ENCODE data around the gene VPS11.

The VPS11 gene

GRCh38 chr11:119108857-119109221, 41.2 kb downstream of the VPS11 start:
- Histone ChIP-seq H3K27ac (ENCODE audit: low read depth, low read length) (no peak overlapping the region), H3K9me3 (ENCODE audit: control insufficient read depth in 1 of 2, low read length in 2 of 2) (no peaks in the 10 kb centered on the region), H3K36me3 (ENCODE audit: control insufficient read depth in 1 of 2, insufficient read depth in 2 of 2, low read length in 2 of 2) (peaks cover 26 to 35% of the 10 kb centered on the region in 2 donors), H3K9ac (ENCODE audit: low read depth in 1 of 2, low read length in 2 of 2) (peak overlapping the region in 1 of 2 donors; percentile 69), H3K27me3 (ENCODE audit: control insufficient read depth in 1 of 2, insufficient read depth in 2 of 2, low read length in 2 of 2) (no peaks in the 10 kb centered on the region), H3K4me1 (ENCODE audit: control insufficient read depth in 1 of 2, insufficient read depth in 2 of 2, low read length in 2 of 2) (peaks cover 23 to 36% of the 10 kb centered on the region in 2 donors), H3K4me3 (ENCODE audit: low read depth in 1 of 2, low read length in 2 of 2) (peak overlapping the region; percentile 75 to 94)

- Histone ChIP-seq H3K36me3 (ENCODE audit: control insufficient read depth in 1 of 2, insufficient read depth in 2 of 2, low read length in 2 of 2) (peaks cover 31 to 45% of the 10 kb centered on the region in 2 donors), H3K27ac (ENCODE audit: low read depth, low read length) (no peak overlapping the region), H3K27me3 (ENCODE audit: control insufficient read depth in 1 of 2, insufficient read depth in 2 of 2, low read length in 2 of 2) (no peaks in the 10 kb centered on the region), H3K9me3 (ENCODE audit: control insufficient read depth in 1 of 2, low read length in 2 of 2) (no peaks in the 10 kb centered on the region), H3K9ac (ENCODE audit: low read depth in 1 of 2, low read length in 2 of 2) (no peak overlapping the region), H3K4me1 (ENCODE audit: control insufficient read depth in 1 of 2, insufficient read depth in 2 of 2, low read length in 2 of 2) (peaks cover 23 to 36% of the 10 kb centered on the region in 2 donors), H3K4me3 (ENCODE audit: low read depth in 1 of 2, low read length in 2 of 2) (no peak overlapping the region)
Observed at GRCh38 chr11:119109843-119110242, 42.2 kb downstream of the VPS11 start.

GRCh38 chr11:119110439-119110838, 42.8 kb downstream of the VPS11 start:
- Histone ChIP-seq H3K36me3 (ENCODE audit: control insufficient read depth in 1 of 2, insufficient read depth in 2 of 2, low read length in 2 of 2) (peaks cover 32 to 48% of the 10 kb centered on the region in 2 donors), H3K27ac (ENCODE audit: low read depth, low read length) (no peak overlapping the region), H3K9me3 (ENCODE audit: control insufficient read depth in 1 of 2, low read length in 2 of 2) (no peaks in the 10 kb centered on the region)

GRCh38 chr11:119111361-119111925, 43.8 kb downstream of the VPS11 start:
- peaks cover 20 to 32% of the 10 kb centered on the region in 2 donors for H3K4me1 ChIP-seq (ENCODE audit: control insufficient read depth in 1 of 2, insufficient read depth in 2 of 2, low read length in 2 of 2)
- no peaks in the 10 kb centered on the region for H3K9me3 ChIP-seq (ENCODE audit: control insufficient read depth in 1 of 2, low read length in 2 of 2)

More at GRCh38 chr11:119110439-119110838, 42.8 kb downstream of the VPS11 start:
- H3K27me3 ChIP-seq (ENCODE audit: control insufficient read depth in 1 of 2, insufficient read depth in 2 of 2, low read length in 2 of 2), result no peaks in the 10 kb centered on the region
- no peak overlapping the region for H3K9ac ChIP-seq (ENCODE audit: low read depth in 1 of 2, low read length in 2 of 2)
- H3K4me1 ChIP-seq (ENCODE audit: control insufficient read depth in 1 of 2, insufficient read depth in 2 of 2, low read length in 2 of 2), result peaks cover 23 to 36% of the 10 kb centered on the region in 2 donors
- no peak overlapping the region for H3K4me3 ChIP-seq (ENCODE audit: low read depth in 1 of 2, low read length in 2 of 2)

GRCh38 chr11:119112314-119113020, 44.8 kb downstream of the VPS11 start:
- Histone ChIP-seq H3K27me3 (ENCODE audit: control insufficient read depth in 1 of 2, insufficient read depth in 2 of 2, low read length in 2 of 2) (no peaks in the 10 kb centered on the region), H3K4me1 (ENCODE audit: control insufficient read depth in 1 of 2, insufficient read depth in 2 of 2, low read length in 2 of 2) (peaks cover 15 to 27% of the 10 kb centered on the region in 2 donors), H3K9me3 (ENCODE audit: control insufficient read depth in 1 of 2, low read length in 2 of 2) (no peaks in the 10 kb centered on the region), H3K4me3 (ENCODE audit: low read depth in 1 of 2, low read length in 2 of 2) (no peak overlapping the region), H3K9ac (ENCODE audit: low read depth in 1 of 2, low read length in 2 of 2) (no peak overlapping the region), H3K36me3 (ENCODE audit: control insufficient read depth in 1 of 2, insufficient read depth in 2 of 2, low read length in 2 of 2) (peaks cover 39 to 67% of the 10 kb centered on the region in 2 donors), H3K27ac (ENCODE audit: low read depth, low read length) (no peak overlapping the region)

More at GRCh38 chr11:119111361-119111925, 43.8 kb downstream of the VPS11 start:
- Histone ChIP-seq H3K36me3 (ENCODE audit: control insufficient read depth in 1 of 2, insufficient read depth in 2 of 2, low read length in 2 of 2) (peaks cover 34 to 57% of the 10 kb centered on the region in 2 donors), H3K27me3 (ENCODE audit: control insufficient read depth in 1 of 2, insufficient read depth in 2 of 2, low read length in 2 of 2) (no peaks in the 10 kb centered on the region), H3K9ac (ENCODE audit: low read depth in 1 of 2, low read length in 2 of 2) (no peak overlapping the region), H3K4me3 (ENCODE audit: low read depth in 1 of 2, low read length in 2 of 2) (no peak overlapping the region), H3K27ac (ENCODE audit: low read depth, low read length) (no peak overlapping the region)

GRCh38 chr11:119113716-119114115, 46.1 kb downstream of the VPS11 start:
- Histone ChIP-seq H3K36me3 (ENCODE audit: control insufficient read depth in 1 of 2, insufficient read depth in 2 of 2, low read length in 2 of 2) (peaks cover 40 to 71% of the 10 kb centered on the region in 2 donors), H3K27ac (ENCODE audit: low read depth, low read length) (no peak overlapping the region), H3K9me3 (ENCODE audit: control insufficient read depth in 1 of 2, low read length in 2 of 2) (no peaks in the 10 kb centered on the region), H3K4me3 (ENCODE audit: low read depth in 1 of 2, low read length in 2 of 2) (no peak overlapping the region), H3K27me3 (ENCODE audit: control insufficient read depth in 1 of 2, insufficient read depth in 2 of 2, low read length in 2 of 2) (no peaks in the 10 kb centered on the region), H3K4me1 (ENCODE audit: control insufficient read depth in 1 of 2, insufficient read depth in 2 of 2, low read length in 2 of 2) (peaks cover 9 to 19% of the 10 kb centered on the region in 2 donors), H3K9ac (ENCODE audit: low read depth in 1 of 2, low read length in 2 of 2) (no peak overlapping the region)

GRCh38 chr11:119114351-119114750, 46.7 kb downstream of the VPS11 start:
- Histone ChIP-seq H3K27ac (ENCODE audit: low read depth, low read length) (no peak overlapping the region), H3K27me3 (ENCODE audit: control insufficient read depth in 1 of 2, insufficient read depth in 2 of 2, low read length in 2 of 2) (no peaks in the 10 kb centered on the region), H3K9me3 (ENCODE audit: control insufficient read depth in 1 of 2, low read length in 2 of 2) (no peaks in the 10 kb centered on the region), H3K36me3 (ENCODE audit: control insufficient read depth in 1 of 2, insufficient read depth in 2 of 2, low read length in 2 of 2) (peaks cover 40 to 71% of the 10 kb centered on the region in 2 donors), H3K4me3 (ENCODE audit: low read depth in 1 of 2, low read length in 2 of 2) (no peak overlapping the region), H3K9ac (ENCODE audit: low read depth in 1 of 2, low read length in 2 of 2) (no peak overlapping the region), H3K4me1 (ENCODE audit: control insufficient read depth in 1 of 2, insufficient read depth in 2 of 2, low read length in 2 of 2) (peaks cover 2 to 13% of the 10 kb centered on the region in 2 donors)

GRCh38 chr11:119115484-119116234, 48.0 kb downstream of the VPS11 start:
- Histone ChIP-seq H3K27ac (ENCODE audit: low read depth, low read length) (no peak overlapping the region), H3K4me1 (ENCODE audit: control insufficient read depth in 1 of 2, insufficient read depth in 2 of 2, low read length in 2 of 2) (peaks cover 4 to 7% of the 10 kb centered on the region in 2 donors), H3K36me3 (ENCODE audit: control insufficient read depth in 1 of 2, insufficient read depth in 2 of 2, low read length in 2 of 2) (peaks cover 37 to 66% of the 10 kb centered on the region in 2 donors), H3K9ac (ENCODE audit: low read depth in 1 of 2, low read length in 2 of 2) (no peak overlapping the region), H3K27me3 (ENCODE audit: control insufficient read depth in 1 of 2, insufficient read depth in 2 of 2, low read length in 2 of 2) (no peaks in the 10 kb centered on the region), H3K9me3 (ENCODE audit: control insufficient read depth in 1 of 2, low read length in 2 of 2) (no peaks in the 10 kb centered on the region), H3K4me3 (ENCODE audit: low read depth in 1 of 2, low read length in 2 of 2) (no peak overlapping the region)

GRCh38 chr11:119116235-119116594, 48.6 kb downstream of the VPS11 start:
- H3K4me3 ChIP-seq (ENCODE audit: low read depth in 1 of 2, low read length in 2 of 2), result no peak overlapping the region
- no peak overlapping the region for H3K27ac ChIP-seq (ENCODE audit: low read depth, low read length)

GRCh38 chr11:119116601-119117000, 49.0 kb downstream of the VPS11 start:
- no peaks in the 10 kb centered on the region for H3K27me3 ChIP-seq (ENCODE audit: control insufficient read depth in 1 of 2, insufficient read depth in 2 of 2, low read length in 2 of 2)
- peaks cover 28 to 56% of the 10 kb centered on the region in 2 donors for H3K36me3 ChIP-seq (ENCODE audit: control insufficient read depth in 1 of 2, insufficient read depth in 2 of 2, low read length in 2 of 2)
- H3K27ac ChIP-seq (ENCODE audit: low read depth, low read length), result no peak overlapping the region
- H3K9me3 ChIP-seq (ENCODE audit: control insufficient read depth in 1 of 2, low read length in 2 of 2), result no peaks in the 10 kb centered on the region
- peaks cover 7 to 10% of the 10 kb centered on the region in 2 donors for H3K4me1 ChIP-seq (ENCODE audit: control insufficient read depth in 1 of 2, insufficient read depth in 2 of 2, low read length in 2 of 2)
- no peak overlapping the region for H3K4me3 ChIP-seq (ENCODE audit: low read depth in 1 of 2, low read length in 2 of 2)
- H3K9ac ChIP-seq (ENCODE audit: low read depth in 1 of 2, low read length in 2 of 2), result no peak overlapping the region

More at GRCh38 chr11:119116235-119116594, 48.6 kb downstream of the VPS11 start:
- H3K36me3 ChIP-seq (ENCODE audit: control insufficient read depth in 1 of 2, insufficient read depth in 2 of 2, low read length in 2 of 2), result peaks cover 32 to 60% of the 10 kb centered on the region in 2 donors
- H3K27me3 ChIP-seq (ENCODE audit: control insufficient read depth in 1 of 2, insufficient read depth in 2 of 2, low read length in 2 of 2), result no peaks in the 10 kb centered on the region
- no peaks in the 10 kb centered on the region for H3K9me3 ChIP-seq (ENCODE audit: control insufficient read depth in 1 of 2, low read length in 2 of 2)
- peaks cover 7 to 10% of the 10 kb centered on the region in 2 donors for H3K4me1 ChIP-seq (ENCODE audit: control insufficient read depth in 1 of 2, insufficient read depth in 2 of 2, low read length in 2 of 2)
- no peak overlapping the region for H3K9ac ChIP-seq (ENCODE audit: low read depth in 1 of 2, low read length in 2 of 2)
